Loucy (cell line): Measurements from ENCODE around the gene FGF16.
A peak's percentile ranks its signal among the peaks of the same experiment; 100 is the strongest.

Experiments
- H2AFZ ChIP-seq: fragments of 200-600 bp; sonication (generic); 2 replicates; pipeline ENCODE4 v1.6.0; 2016; ENCODE audit warnings: antibody characterized with exemption, mild to moderate bottlenecking, low read length, moderate library complexity
- H3F3A ChIP-seq: fragments of 200-600 bp; 2 replicates; pipeline ENCODE4 v1.6.0; 2016; ENCODE audit warnings: antibody characterized with exemption, low read depth, mild to moderate bottlenecking
- H3K27me3 ChIP-seq: fragments of 200-600 bp; sonication (generic); 2 replicates; pipeline ENCODE4 v1.6.1; 2014; ENCODE audit warnings: low read length, mild to moderate bottlenecking; ENCODE audit not compliant: insufficient read depth, poor library complexity, severe bottlenecking
- H3K36me3 ChIP-seq: fragments of 200-600 bp; sonication (generic); 2 replicates; pipeline ENCODE4 v1.6.1; 2016; ENCODE audit warnings: low read length; ENCODE audit not compliant: insufficient read depth
- H3K4me1 ChIP-seq: fragments of 200-600 bp; sonication (generic); 2 replicates; pipeline ENCODE4 v1.5.1; 2014; ENCODE audit warnings: low read length, mild to moderate bottlenecking; ENCODE audit not compliant: insufficient read depth, poor library complexity, severe bottlenecking
- H3K4me2 ChIP-seq: fragments of 200-600 bp; sonication (generic); 2 replicates; pipeline ENCODE4 v1.6.0; 2014; ENCODE audit warnings: antibody characterized with exemption, low read length, low read depth, mild to moderate bottlenecking; ENCODE audit not compliant: poor library complexity, severe bottlenecking
- H3K4me3 ChIP-seq: fragments of 200-600 bp; sonication (generic); 2 replicates; pipeline ENCODE4 v1.5.1; 2014; ENCODE audit warnings: low read length, mild to moderate bottlenecking, mixed read lengths; ENCODE audit not compliant: poor library complexity, severe bottlenecking
- H3K79me2 ChIP-seq: fragments of 200-600 bp; sonication (generic); 2 replicates; pipeline ENCODE4 v1.6.1; 2014; ENCODE audit warnings: low read length; ENCODE audit not compliant: insufficient read depth
- H3K9ac ChIP-seq: fragments of 200-600 bp; sonication (generic); 2 replicates; pipeline ENCODE4 v1.6.0; 2014; ENCODE audit warnings: mild to moderate bottlenecking, low read depth, low read length, moderate library complexity; ENCODE audit not compliant: poor library complexity, severe bottlenecking
- H3K9me2 ChIP-seq: fragments of 200-600 bp; sonication (generic); replicated peaks from 2 replicates; pipeline ENCODE4 v1.6.1; 2016; ENCODE audit warnings: low read depth, low read length, mixed read lengths
- H3K9me3 ChIP-seq: fragments of 200-600 bp; sonication (generic); 2 replicates; pipeline ENCODE4 v1.6.1; 2014; ENCODE audit warnings: mild to moderate bottlenecking, antibody characterized with exemption, low read length, low read depth; ENCODE audit not compliant: insufficient read depth
- H4K20me1 ChIP-seq: fragments of 200-600 bp; sonication (generic); 2 replicates; pipeline ENCODE4 v1.6.0; 2014; ENCODE audit warnings: antibody characterized with exemption, low read length, mild to moderate bottlenecking; ENCODE audit not compliant: insufficient read depth, poor library complexity, severe bottlenecking
- CTCF ChIP-seq: fragments of 200-600 bp; sonication (generic); conservative IDR thresholded peaks from 2 replicates; pipeline ENCODE4 v1.5.1; 2014; ENCODE audit warnings: mild to moderate bottlenecking, antibody characterized with exemption, low read length
- EZH2phosphoT487 ChIP-seq: fragments of 200-600 bp; IDR thresholded peaks from 2 replicates; pipeline ENCODE4 v1.6.1; 2018; ENCODE audit warnings: antibody characterized with exemption, mild to moderate bottlenecking, moderate library complexity, borderline replicate concordance

Gene FGF16

GRCh38 chrX:77422891-77423648 is 24.1 kb upstream of the FGF16 start:
- H3K4me2 ChIP-seq, result no peak overlapping the region

DNA sequence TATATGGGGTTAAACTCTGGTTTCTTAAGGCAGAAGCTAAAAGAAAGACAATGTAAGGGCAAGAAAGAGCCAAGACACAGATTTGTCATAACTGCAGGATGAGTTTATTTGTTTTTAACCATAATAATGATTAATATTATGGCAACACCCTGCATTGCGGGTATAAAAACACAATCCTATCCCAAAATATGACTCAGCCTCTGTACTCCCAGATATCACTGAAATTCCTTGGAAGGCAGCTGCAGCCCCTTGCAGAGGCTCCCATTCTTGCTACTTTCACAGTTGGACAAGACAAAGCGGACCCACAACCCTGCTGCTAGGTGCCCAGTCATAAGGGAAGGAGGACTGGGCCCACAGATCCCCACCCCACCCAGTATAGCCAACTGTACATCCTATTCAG is 20.4 kb upstream of the FGF16 start:
- Histone ChIP-seq H3K9me2 (no peaks in the 10 kb centered on the region), H3K4me2 (no peak overlapping the region), H3K36me3 (no peaks in the 10 kb centered on the region), H3K4me3 (no peak overlapping the region), H3F3A (no peaks in the 10 kb centered on the region), H3K27me3 (no peaks in the 10 kb centered on the region), H3K9ac (no peak overlapping the region), H3K4me1 (no peaks in the 10 kb centered on the region), H2AFZ (no peak overlapping the region), H3K9me3 (no peaks in the 10 kb centered on the region), H3K79me2 (no peaks in the 10 kb centered on the region), H4K20me1 (no peaks in the 10 kb centered on the region)
- TF ChIP-seq EZH2phosphoT487 (no peak), CTCF (no peak)

More at GRCh38 chrX:77422891-77423648, 24.1 kb upstream of the FGF16 start:
- H3K4me1 ChIP-seq, result no peaks in the 10 kb centered on the region
- H3F3A ChIP-seq, result no peaks in the 10 kb centered on the region
- H3K36me3 ChIP-seq, result no peaks in the 10 kb centered on the region
- no peaks in the 10 kb centered on the region for H3K79me2 ChIP-seq
- 0 out of 2 replicates have a peak overlapping the region, but pooled peaks have one; percentile 33 for H2AFZ ChIP-seq
- H3K9me3 ChIP-seq, result no peaks in the 10 kb centered on the region
- H3K9ac ChIP-seq, result no peak overlapping the region
- H3K4me3 ChIP-seq, result no peak overlapping the region
- TF ChIP-seq EZH2phosphoT487 (no peak), CTCF (no peak)
- H4K20me1 ChIP-seq, result no peaks in the 10 kb centered on the region
- H3K9me2 ChIP-seq, result no peaks in the 10 kb centered on the region
- no peaks in the 10 kb centered on the region for H3K27me3 ChIP-seq

DNA sequence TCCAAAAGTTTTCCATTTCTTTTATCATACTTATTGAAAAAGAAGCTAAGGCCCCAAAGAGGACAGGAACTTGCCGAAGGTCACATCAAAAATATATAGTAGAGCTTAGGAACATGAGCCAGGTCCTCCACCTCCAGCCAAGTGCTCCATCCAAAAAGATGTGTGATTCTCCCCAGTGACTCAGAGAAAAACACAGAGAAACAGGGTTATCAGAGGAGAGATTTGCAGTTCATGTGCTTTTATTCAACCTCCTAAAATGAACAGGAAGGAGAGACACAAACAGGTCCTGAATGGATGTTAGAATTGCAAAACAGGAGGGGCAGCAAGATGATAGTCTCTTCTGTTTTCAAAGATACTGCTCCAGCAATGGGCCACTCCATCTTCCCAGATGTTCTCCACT is 19.6 kb upstream of the FGF16 start:
- Histone ChIP-seq H3K4me2 (no peak overlapping the region), H3K4me1 (no peaks in the 10 kb centered on the region), H3F3A (no peaks in the 10 kb centered on the region), H3K9ac (no peak overlapping the region), H4K20me1 (no peaks in the 10 kb centered on the region), H3K9me2 (no peaks in the 10 kb centered on the region), H3K9me3 (no peaks in the 10 kb centered on the region), H3K36me3 (no peaks in the 10 kb centered on the region), H3K27me3 (no peaks in the 10 kb centered on the region), H2AFZ (no peak overlapping the region), H3K79me2 (no peaks in the 10 kb centered on the region), H3K4me3 (no peak overlapping the region)
- TF ChIP-seq EZH2phosphoT487, result no peak
- no peak for TF ChIP-seq CTCF
